Suppressor macrophage (primary cell): ENCODE data around the gene SORL1.

Source experiments
- DNase-seq, 4 experiments: peaks; one replicate each; pipeline ENCODE4 v3.0.0-alpha.2; 2020 to 2022

SORL1 gene

DNA sequence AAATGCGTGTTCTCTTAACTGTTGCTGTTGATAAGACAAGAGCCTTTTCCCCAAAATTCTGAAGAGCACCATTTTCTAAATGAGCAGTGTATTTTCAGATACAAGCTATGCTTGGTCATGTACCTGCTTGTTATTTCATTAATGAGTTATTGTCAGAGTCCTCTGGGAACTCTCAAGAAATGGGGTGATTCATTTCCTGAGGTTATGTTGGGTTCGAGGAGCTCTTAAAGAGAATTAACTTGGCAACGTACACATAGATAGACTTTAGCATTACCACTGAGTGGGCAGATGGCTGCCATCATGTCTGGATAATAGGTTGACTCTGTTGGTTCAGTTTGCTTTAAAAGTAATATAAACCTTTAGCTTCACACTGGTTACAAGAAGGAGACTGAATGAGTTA is 88.5 kb downstream of the SORL1 start:
- DNase-seq = no peak

- no peak for DNase-seq
These were observed 91.8 kb downstream of the SORL1 start for GRCh38 chr11:121543836-121544380.

DNA sequence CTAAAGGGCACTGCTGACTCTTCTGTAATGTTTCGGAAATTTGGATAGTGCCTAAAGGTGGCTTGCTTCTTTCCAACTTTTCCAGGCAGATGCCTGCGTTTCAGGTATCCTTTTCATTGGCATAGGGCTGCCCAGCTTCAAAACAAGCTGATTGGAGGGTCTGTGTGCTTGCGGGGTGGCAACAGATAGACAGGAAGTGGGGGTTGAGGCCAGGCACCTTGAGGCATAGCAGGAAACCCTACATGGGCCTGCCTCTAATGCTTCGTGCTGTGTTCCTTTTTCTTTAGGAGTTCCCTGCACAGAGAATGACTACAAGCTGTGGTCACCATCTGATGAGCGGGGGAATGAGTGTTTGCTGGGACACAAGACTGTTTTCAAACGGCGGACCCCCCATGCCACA is 92.8 kb downstream of the SORL1 start:
- no peak for DNase-seq

DNA sequence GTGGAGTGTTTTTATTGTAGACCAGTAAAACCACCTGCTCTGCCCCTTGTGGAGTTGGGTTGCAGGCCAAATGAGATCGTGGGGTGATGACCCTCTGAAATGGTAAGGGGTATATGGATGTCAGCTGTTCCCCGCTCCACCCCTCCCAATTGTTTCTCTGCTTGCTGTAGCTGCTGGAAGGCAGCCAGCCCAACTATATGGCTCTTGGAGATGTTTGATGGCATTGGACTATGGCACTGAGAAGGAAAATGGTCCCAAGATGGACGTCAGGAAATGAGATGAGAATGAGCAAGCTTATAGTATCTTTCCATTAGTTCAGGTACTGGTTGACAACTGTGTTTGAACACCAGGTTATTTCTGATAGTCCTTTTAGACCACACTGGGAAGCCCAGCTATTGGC is 95.5 kb downstream of the SORL1 start:
- DNase-seq = no peak

DNA sequence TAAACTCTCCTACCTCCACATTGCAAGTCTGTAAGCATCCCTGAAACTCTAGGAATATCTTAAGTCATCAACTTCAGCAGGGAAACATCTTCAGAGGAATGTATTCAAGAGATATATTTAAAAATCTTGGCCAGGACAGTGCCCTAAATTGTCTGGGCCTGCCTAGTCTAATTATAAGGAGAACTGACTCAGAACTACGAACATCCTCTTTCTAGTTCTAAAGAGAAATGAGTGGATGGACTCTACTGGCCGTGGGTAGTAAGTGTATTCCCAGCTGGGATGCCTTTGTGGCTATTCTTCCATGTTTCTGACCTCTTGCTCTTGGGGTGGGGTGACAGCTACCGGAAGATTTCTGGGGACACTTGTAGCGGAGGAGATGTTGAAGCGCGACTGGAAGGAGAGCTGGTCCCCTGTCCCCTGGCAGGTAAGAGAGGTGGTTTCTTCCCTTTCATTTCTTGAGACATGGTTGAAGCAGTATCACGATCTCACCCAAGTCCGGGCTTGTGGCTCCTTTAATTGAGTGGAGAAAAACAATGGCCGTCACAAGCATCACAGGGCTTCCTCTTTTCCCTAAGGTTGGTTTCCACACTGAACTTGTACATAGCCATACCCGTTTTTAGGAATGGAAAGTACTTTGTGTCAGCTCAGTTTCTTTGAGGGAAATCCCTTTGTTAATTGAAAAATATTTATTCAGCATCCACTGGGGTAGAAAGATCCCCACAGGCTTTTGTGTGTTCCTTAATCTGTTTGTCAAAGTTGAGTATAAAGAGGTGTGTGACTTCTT is 98.3 kb downstream of the SORL1 start:
- DNase-seq = peak; percentile 52 to 78 (median 66)

DNA sequence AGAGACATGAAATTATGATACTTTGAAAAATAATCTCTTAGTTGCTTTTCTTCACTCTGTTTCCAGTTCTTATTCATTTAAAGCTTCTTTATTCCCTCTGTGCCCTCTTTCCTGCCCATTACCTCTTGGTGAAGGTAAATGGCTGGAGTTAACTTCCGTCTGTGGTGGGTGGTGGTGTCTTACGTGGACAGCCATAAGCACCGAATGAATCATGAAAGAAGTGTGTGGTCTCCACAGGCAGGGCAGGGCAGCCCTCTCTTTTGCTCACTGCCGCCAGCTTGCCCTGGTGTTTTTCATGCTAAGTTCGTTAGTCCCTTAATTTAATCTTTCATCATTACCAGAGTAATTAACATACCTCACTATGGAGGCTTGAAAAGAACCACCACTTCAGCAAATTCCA is 99.3 kb downstream of the SORL1 start:
- DNase-seq = no peak

DNA sequence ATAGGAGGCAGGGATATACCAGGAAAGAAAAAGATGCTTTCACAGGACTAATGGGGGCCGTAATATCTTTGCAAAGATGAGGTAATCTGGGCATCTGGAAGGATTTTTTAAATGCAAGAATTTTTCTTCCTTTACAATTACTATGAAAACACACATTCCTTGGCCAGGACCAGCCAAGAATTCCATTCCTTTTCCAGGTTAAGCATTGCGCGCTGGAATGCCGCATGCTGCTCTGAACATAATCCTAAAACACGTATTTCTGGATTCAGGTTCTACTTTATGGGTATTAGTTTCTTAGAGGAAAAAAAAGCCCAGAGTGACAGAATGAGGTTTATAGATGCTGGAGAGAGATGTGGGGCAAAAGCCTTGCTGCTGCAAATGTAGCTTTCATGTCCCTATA is 100.0 kb downstream of the SORL1 start:
- no peak for DNase-seq

DNA sequence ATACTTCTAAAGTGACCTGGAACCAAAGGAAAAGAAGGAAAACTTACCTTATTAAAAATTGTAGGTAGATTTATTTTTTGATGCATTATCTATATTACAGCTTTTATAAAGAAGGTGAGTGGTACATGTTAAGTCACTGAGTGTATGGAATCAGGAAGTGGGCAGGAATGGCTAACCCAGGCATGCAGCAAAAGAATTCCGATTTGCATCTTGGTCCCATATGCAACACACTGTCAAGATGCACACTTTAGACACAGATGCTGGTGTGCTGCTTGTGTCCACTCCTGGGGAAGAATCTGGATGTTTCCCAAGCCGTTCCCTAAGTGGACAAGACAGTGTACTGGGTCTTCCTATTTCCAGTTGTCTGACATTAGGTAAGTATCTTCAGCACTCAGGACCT is 100.5 kb downstream of the SORL1 start:
- no peak for DNase-seq

- DNase-seq = no peak
These were observed 101.3 kb downstream of the SORL1 start for GRCh38 chr11:121553389-121553788.

GRCh38 chr11:121553806-121554205 is 101.7 kb downstream of the SORL1 start:
- no peak for DNase-seq

DNA sequence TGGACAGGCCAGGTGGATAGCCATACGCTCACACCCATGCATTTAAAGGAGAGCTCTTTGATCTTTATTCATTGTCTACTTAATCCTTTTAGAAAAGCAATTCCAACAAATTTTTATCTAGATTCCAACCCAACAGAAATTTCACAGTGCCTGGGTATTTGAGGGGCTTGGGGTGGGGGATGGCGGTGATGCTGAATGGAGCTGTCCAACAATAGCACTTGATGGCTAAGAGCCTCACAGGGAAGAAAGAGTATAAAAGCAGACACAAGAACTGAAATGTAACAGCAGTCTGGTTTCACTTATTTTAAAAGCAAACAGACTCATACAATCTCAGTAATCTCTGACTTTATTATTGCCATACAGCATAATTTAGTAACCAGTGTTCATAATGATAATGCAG is 102.4 kb downstream of the SORL1 start:
- DNase-seq = no peak

- no peak for DNase-seq
These were observed 103.0 kb downstream of the SORL1 start for GRCh38 chr11:121555121-121555520.

- DNase-seq = no peak
These were observed 104.8 kb downstream of the SORL1 start for GRCh38 chr11:121556937-121557336.

DNA sequence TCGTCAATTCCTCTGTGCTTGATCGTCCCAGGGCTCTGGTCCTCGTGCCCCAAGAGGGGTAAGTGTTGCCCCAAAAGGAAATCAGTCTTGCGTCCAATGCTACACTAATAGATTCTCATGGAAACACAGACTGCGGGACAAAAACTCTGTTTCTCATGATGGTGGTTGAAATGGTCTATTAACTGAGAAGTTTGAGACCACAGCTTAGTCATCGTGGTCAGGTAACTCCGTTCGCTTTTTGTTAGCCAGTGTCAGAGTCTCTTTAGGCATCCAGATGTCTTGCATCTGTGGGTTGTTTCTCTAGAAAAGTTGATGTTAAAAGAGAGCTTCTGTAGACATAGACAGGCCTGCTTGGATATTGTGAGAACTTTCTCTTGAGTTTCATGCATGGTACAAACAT is 105.2 kb downstream of the SORL1 start:
- DNase-seq = no peak

GRCh38 chr11:121559606-121560200 is 107.6 kb downstream of the SORL1 start:
- DNase-seq = no peak

DNA sequence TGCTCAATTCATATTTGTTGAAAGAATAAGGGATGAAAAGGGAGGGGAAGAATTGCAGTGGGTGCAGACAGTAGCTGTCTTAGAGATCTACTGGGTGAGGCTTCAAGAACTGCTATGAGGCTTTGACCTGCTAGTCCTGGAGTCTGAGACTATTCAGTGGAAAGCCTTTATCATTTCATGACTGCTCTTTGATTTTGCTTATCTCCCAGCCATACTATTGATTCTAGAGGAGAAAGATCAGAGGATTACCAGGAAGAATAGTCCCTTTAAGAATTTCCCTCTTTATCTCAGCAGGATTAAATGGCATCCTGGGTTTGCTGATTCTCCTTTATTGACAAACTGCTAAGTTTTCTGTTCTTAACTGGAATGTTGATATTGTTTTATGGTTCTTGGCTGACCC is 108.1 kb downstream of the SORL1 start:
- no peak for DNase-seq

GRCh38 chr11:121561240-121561639 is 109.1 kb downstream of the SORL1 start:
- no peak for DNase-seq

GRCh38 chr11:121561716-121562115 is 109.6 kb downstream of the SORL1 start:
- DNase-seq = no peak

DNA sequence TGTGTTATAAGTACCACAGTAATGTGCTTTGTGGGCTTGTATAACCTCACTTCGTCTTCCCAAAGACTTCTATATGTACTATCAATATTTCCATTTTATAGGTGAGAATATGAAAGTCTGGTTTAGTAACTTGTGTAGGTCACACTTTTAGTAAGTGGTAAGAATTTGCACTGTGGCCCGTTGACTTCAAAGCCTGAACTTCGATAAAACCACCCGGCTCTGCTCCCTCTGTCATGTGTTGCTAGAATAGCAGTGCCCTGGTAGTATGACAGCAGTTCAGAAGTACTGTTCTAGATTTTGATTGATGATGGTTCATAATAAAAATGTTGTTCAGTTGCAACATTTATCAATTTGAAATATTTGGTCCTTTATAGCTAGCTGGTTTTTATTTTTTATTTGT is 110.9 kb downstream of the SORL1 start:
- no peak for DNase-seq

DNA sequence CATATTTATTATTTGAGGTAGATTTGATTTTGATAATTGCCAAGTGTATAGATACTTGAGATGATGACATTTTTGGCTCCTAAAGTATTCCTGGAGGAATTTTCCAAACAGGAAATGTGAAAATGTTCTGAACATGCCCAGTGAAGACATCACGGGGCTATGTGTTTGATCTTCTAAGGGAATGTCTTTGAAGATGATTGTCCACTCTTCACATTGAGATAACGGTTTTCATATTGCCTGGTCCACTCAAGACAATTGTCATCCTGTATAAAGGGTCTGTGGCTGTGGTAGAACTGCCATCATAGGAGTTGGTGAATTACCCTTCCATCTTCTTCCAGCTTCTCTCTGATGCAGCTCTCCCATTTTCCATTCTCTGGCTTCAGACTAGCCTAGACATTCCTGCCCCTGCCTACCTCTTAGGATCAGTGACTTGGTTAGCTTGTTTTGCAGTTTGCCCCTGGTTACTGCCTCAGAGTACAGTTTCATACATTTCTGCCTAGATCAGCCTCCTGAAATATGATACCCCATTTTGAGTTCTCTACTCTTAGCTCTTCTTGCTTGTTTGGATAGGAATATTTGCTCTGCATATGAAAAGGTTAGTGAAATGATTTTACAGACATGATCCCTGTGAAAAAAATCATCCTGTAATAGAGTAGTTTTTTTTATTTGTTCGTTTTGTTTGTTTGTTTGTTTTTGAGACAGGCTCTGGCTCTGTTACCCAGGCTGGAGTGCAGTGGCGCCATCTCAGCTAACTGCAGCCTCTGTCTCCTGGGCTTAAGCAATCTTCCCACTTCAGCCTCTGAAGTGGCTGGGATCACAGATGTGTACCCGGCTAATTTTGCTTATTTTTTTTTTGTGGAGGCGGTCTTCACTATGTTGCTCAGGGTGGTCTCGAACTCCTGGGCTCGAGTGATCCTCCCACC is 112.0 kb downstream of the SORL1 start:
- no peak for DNase-seq

- no peak for DNase-seq
These were observed 113.0 kb downstream of the SORL1 start for GRCh38 chr11:121564948-121565684.
